K562 (cell line): ENCODE results near the gene CS. TPM values are rescaled to one million over a fixed set of nuclear protein-coding genes. Genes with fewer than 3 reads are reported as not detected.
A peak's percentile ranks its signal among the peaks of the same experiment; 100 is the strongest.

Experiments
- ATAC-seq: fragments of 200-7000 bp; cut with Tn5 transposase; 3 replicates; pipeline ENCODE4 v1.9.1; 2020; ENCODE audit warnings: moderate library complexity
- BruUV-seq: library from RNA; stranded (reverse); fragments of 400-500 nt; replicated peaks from 2 replicates; lab custom pipeline; 2021; lab: Mats Ljungman, UMichigan
- CTCF ChIA-PET: fragments of 300-600 bp; formaldehyde crosslinking; extraction: SDS; loops from one replicate; lab custom pipeline; 2021; ENCODE audit warnings: low intra/inter-chr PET ratio; lab: Yijun Ruan, JAX
- POLR2A ChIA-PET: fragments of 300-600, 350-650 bp; sonication (Branson Sonifier 250); formaldehyde crosslinking; extraction: SDS; loops from one replicate; lab custom pipeline; 2021; ENCODE audit warnings: antibody characterized with exemption, inconsistent platforms; lab: Yijun Ruan, JAX
- DNase-seq, 4 experiments: peaks; one replicate each; pipeline versions ENCODE4 v3.0.0 to v3.0.0-alpha.2; 2011 to 2018; ENCODE audit warnings: low spot score in 3 of 4, mixed read lengths in 3 of 4; ENCODE audit errors: extremely low read depth in 1 of 4
- FAIRE-seq: peaks from 2 replicates; lab custom pipeline; 2011; peaks lifted over from hg19 to GRCh38; lab: Jason Lieb, UNC
- H2AFZ ChIP-seq: 2 replicates; pipeline ENCODE4 v1.6.0; 2011; ENCODE audit warnings: low read depth, low read length, control low read depth, inconsistent platforms
- H3K27ac ChIP-seq: fragments of 200-600 bp; 3 replicates; pipeline ENCODE4 v1.8.0; 2011; ENCODE audit warnings: low read depth, mild to moderate bottlenecking, control low read depth, inconsistent platforms, low read length, moderate library complexity, mixed read lengths; ENCODE audit errors: extremely low read depth
- H3K27me3 ChIP-seq, 2 experiments: fragments of 300-600 bp in 1 of 2; 2 replicates in 1 of 2; 3 replicates in 1 of 2; pipeline versions ENCODE4 v1.6.0 to v1.8.0; 2011; ENCODE audit warnings: inconsistent platforms in 2 of 2, low read length in 2 of 2, mild to moderate bottlenecking in 1 of 2, mixed read lengths in 1 of 2, moderate library complexity in 1 of 2; ENCODE audit not compliant: control insufficient read depth in 2 of 2, insufficient read depth in 2 of 2
- H3K36me3 ChIP-seq: fragments of 300-600 bp; 3 replicates; pipeline ENCODE4 v1.8.0; 2011; ENCODE audit warnings: mild to moderate bottlenecking, low read length, inconsistent platforms; ENCODE audit not compliant: control insufficient read depth, insufficient read depth
- H3K4me1 ChIP-seq, 2 experiments: fragments of 200-600 bp in 1 of 2; replicated peaks in 1 of 2; 2 replicates in 1 of 2; 3 replicates in 1 of 2; pipeline versions ENCODE4 v1.5.1 to v1.8.0; 2011; ENCODE audit warnings: inconsistent platforms in 2 of 2, low read length in 2 of 2, mild to moderate bottlenecking in 1 of 2, mixed read lengths in 1 of 2, moderate library complexity in 1 of 2; ENCODE audit not compliant: control insufficient read depth in 2 of 2, insufficient read depth in 2 of 2
- H3K4me2 ChIP-seq: 2 replicates; pipeline ENCODE4 v1.6.1; 2011; ENCODE audit warnings: low read length, control low read depth, inconsistent platforms, mixed read lengths; ENCODE audit not compliant: insufficient read depth
- H3K4me3 ChIP-seq: fragments of 200-600 bp; sonication (generic), shearing (Covaris generic); 2 replicates; pipeline ENCODE4 v1.5.1; 2016; ENCODE audit warnings: control low read depth, inconsistent platforms
- H3K79me2 ChIP-seq: fragments of 200-600 bp; 3 replicates; pipeline ENCODE4 v1.8.0; 2011; ENCODE audit warnings: low read length, inconsistent platforms; ENCODE audit not compliant: control insufficient read depth, insufficient read depth
- H3K9ac ChIP-seq, 2 experiments: 2 replicates each; pipeline versions ENCODE4 v1.6.0 to v1.6.1; 2011; ENCODE audit warnings: low read depth in 2 of 2, low read length in 2 of 2, control low read depth in 1 of 2, inconsistent platforms in 1 of 2, mild to moderate bottlenecking in 1 of 2, mixed read lengths in 1 of 2; ENCODE audit not compliant: insufficient read depth in 1 of 2
- H3K9me1 ChIP-seq: one replicate; pipeline ENCODE4 v1.6.0; 2011; ENCODE audit warnings: inconsistent platforms, mild to moderate bottlenecking, low read length, moderate library complexity; ENCODE audit not compliant: control insufficient read depth, insufficient read depth
- H3K9me3 ChIP-seq: replicated peaks from 2 replicates; pipeline ENCODE4 v1.5.1; 2011; ENCODE audit warnings: low read depth, low read length, inconsistent platforms; ENCODE audit not compliant: control insufficient read depth, insufficient read depth
- H4K20me1 ChIP-seq: replicated peaks from 2 replicates; pipeline ENCODE4 v1.6.1; 2011; ENCODE audit warnings: low read length, inconsistent platforms, mixed read lengths; ENCODE audit not compliant: control insufficient read depth, insufficient read depth
- FOSL1 ChIP-seq: fragments of 200-800 bp; sonication (Bioruptor generic); conservative IDR thresholded peaks from 2 replicates; pipeline ENCODE4 v1.6.1; 2016; ENCODE audit warnings: missing genetic modification characterization, missing compliant biosample characterization
- NFIC ChIP-seq: fragments of 450-650 bp; IDR thresholded peaks from 2 replicates; pipeline ENCODE4 v1.6.1; 2017; ENCODE audit warnings: mild to moderate bottlenecking, inconsistent platforms
- NFIX ChIP-seq: fragments of 250-450 bp; sonication (Bioruptor Pico); IDR thresholded peaks from 2 replicates; pipeline ENCODE4 v1.4.0; 2020; ENCODE audit warnings: low read depth, mild to moderate bottlenecking, moderate library complexity
- NR1H2 ChIP-seq: sonication (generic); formaldehyde crosslinking; IDR thresholded peaks from 2 replicates; pipeline ENCODE4 v1.4.0; 2020; ENCODE audit warnings: mild to moderate bottlenecking, missing genetic modification reagents
- SMARCE1 ChIP-seq: fragments of 450-650 bp; IDR thresholded peaks from 2 replicates; pipeline ENCODE4 v1.7.1; 2016; ENCODE audit warnings: mild to moderate bottlenecking
- YBX1 ChIP-seq: fragments of 450-650 bp; IDR thresholded peaks from 2 replicates; pipeline ENCODE4 v1.7.1; 2016; ENCODE audit warnings: mild to moderate bottlenecking
- ZFP1 ChIP-seq: fragments of 450-650 bp; formaldehyde crosslinking; IDR thresholded peaks from 2 replicates; pipeline ENCODE4 v1.4.0; 2020; ENCODE audit warnings: mild to moderate bottlenecking, mixed read lengths
- ZNF445 ChIP-seq: fragments of 250-450 bp; sonication (Bioruptor Pico); IDR thresholded peaks from 2 replicates; pipeline ENCODE4 v1.4.0; 2020; ENCODE audit warnings: low read depth, mild to moderate bottlenecking, moderate library complexity
- WGBS: fragments of 100-300 bp; shearing (Covaris generic); methylation state at CpG from one replicate; pipeline ENCODE4 v1.1.6; 2016; ENCODE audit warnings: low coverage, mixed read lengths; ENCODE audit not compliant: insufficient coverage; ENCODE audit errors: missing lambda C conversion rate; 5-methylcytosine and 5-hydroxymethylcytosine counted together
- in situ Hi-C: fragments of 300-500 bp; cut with MboI; formaldehyde crosslinking; loops from 4 replicates; pipeline ENCODE4 v1.15.0; 2018; ENCODE audit warnings: inconsistent platforms, mixed read lengths
- intact Hi-C: fragments of 100-400 bp; cut with micrococcal nuclease; formaldehyde crosslinking; loops from 2 replicates; pipeline ENCODE4 v1.14.2; 2022
- polyA plus RNA-seq, 8 experiments: library from polyadenylated mRNA; depleted of rRNA in 4 of 8; stranded (reverse) in 5 of 8; unstranded in 3 of 8; fragments of >200 nt; fragmentation: Nextera tagmentation in 2 of 8; fragmentation: Illumina TruSeq in 1 of 8; extraction: Ambion mirVana in 2 of 8; extraction: Trizol in 1 of 8; gene quantifications; 2 replicates each; pipeline versions ENCODE4 v1.2.1 to v1.2.3, GENCODE V29; 2011 to 2014; ENCODE audit warnings: inconsistent platforms in 1 of 8, missing spikeins in 1 of 8
- total RNA-seq, 7 experiments: library from RNA; depleted of rRNA in 6 of 7; stranded (reverse); fragments of >200 nt in 6 of 7; fragmentation: Illumina TruSeq in 2 of 7; extraction: Trizol in 2 of 7; gene quantifications; 2 replicates each; pipeline versions ENCODE4 v1.2.1 to v1.2.3, GENCODE V29; 2011 to 2021; ENCODE audit warnings: low replicate concordance in 1 of 7
- TF ChIP-seq, protein P1 (sequence below): fragments of 250-450 bp; sonication (Bioruptor Pico); IDR thresholded peaks from 2 replicates; pipeline ENCODE4 v1.4.0; 2020; ENCODE audit warnings: mild to moderate bottlenecking
- TF ChIP-seq, protein P2 (sequence below): fragments of 200-800 bp; sonication (Bioruptor generic); IDR thresholded peaks from 2 replicates; pipeline ENCODE4 v1.6.1; 2016; ENCODE audit warnings: missing genetic modification characterization, missing compliant biosample characterization

The CS gene
- total and polyA plus RNA-seq, 9 of the 15 experiments (the other 6 are each of a cell fraction or from before 2014, with no cell fraction given) = 99.9 to 390 (median 149) TPM

GRCh38 chr12:56326533-56326932, 26.4 kb upstream of the CS start:
- no peak overlapping the region for H3K27ac ChIP-seq
- H3K9me3 ChIP-seq = no peaks in the 10 kb centered on the region
- TF ChIP-seq SMARCE1 (no peak), NFIX (CRISPR knock-in tag) (peak; percentile 60), NFIC (peak; percentile 93)
- DNase-seq (no peak), ATAC-seq (no peak), FAIRE-seq (no peak)
- no TSS peak for BruUV-seq
- H3K4me3 ChIP-seq = no peak overlapping the region
- POLR2A ChIA-PET = interaction anchor here (0.7 to 0.9 kb wide), 2 partner anchors 10 to 487 kb away, joined by 3 to 4 read pairs; no protein-coding TSS in a partner anchor
- intact Hi-C loops = no loop called here
- no peak overlapping the region for H3K4me2 ChIP-seq
- peaks cover 59% of the 10 kb centered on the region for H3K36me3 ChIP-seq
- H3K27me3 ChIP-seq = no peaks in the 10 kb centered on the region
- CTCF ChIA-PET = no interaction called here
- H3K79me2 ChIP-seq = no peaks in the 10 kb centered on the region
- H4K20me1 ChIP-seq = no peaks in the 10 kb centered on the region
- H3K9me1 ChIP-seq = no peaks in the 10 kb centered on the region
- H3K9ac ChIP-seq = peak overlapping the region in 1 of 2 experiments; percentile 31; a peak in 1 of 4 replicates
- 78% methylated on average over 6 of the region's 6 CpGs for WGBS
- in situ Hi-C loops = no loop called here
- H2AFZ ChIP-seq = no peak overlapping the region
- H3K4me1 ChIP-seq = peaks cover 10 to 15% of the 10 kb centered on the region in 2 experiments; a peak in 3 of 5 replicates

DNA sequence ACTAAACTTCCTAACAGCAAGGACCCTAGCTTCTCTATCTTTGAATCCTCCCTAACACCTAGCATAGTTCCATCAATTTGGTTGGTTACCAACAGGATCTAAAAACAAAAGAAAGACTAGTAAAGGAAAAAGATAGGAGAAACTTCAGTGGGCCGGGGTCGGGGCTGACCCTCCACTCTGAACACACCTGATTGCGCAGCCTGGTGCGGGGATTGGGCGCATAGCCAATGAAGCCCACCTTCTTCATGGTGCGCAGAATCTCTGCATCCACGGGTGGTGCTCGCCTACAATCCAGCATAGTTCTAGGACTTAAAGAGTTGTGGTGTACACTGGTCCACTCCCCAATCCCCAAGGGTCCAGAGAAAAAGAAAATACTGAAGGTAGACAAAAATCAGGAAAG, 26.0 kb upstream of the CS start:
- ATAC-seq (no peak), DNase-seq (no peak), FAIRE-seq (no peak)
- H3K9ac ChIP-seq = no peak overlapping the region
- WGBS = 88% methylated on average over 8 of the region's 8 CpGs
- H3K4me2 ChIP-seq = no peak overlapping the region
- H3K79me2 ChIP-seq = no peaks in the 10 kb centered on the region
- no peak overlapping the region for H3K4me3 ChIP-seq
- ChIA-PET CTCF (no interaction called here), POLR2A (interaction anchor here (0.8 to 0.9 kb wide), 2 partner anchors 9 to 13 kb away, joined by 4 read pairs; partner anchors contain the start of gene IL23A)
- intact Hi-C loops = no loop called here
- no peaks in the 10 kb centered on the region for H3K27me3 ChIP-seq
- H3K4me1 ChIP-seq = peaks cover 10 to 15% of the 10 kb centered on the region in 2 experiments; a peak in 3 of 5 replicates
- H3K27ac ChIP-seq = no peak overlapping the region
- H4K20me1 ChIP-seq = no peaks in the 10 kb centered on the region
- no TSS peak for BruUV-seq
- no peaks in the 10 kb centered on the region for H3K9me1 ChIP-seq
- no peaks in the 10 kb centered on the region for H3K9me3 ChIP-seq
- peaks cover 56% of the 10 kb centered on the region for H3K36me3 ChIP-seq
- in situ Hi-C loops = no loop called here
- no peak overlapping the region for H2AFZ ChIP-seq
- TF ChIP-seq ZNF445 (CRISPR knock-in tag) (no peak), YBX1 (no peak), ZFP1 (no peak), FOSL1 (tag) (no peak), NR1H2 (CRISPR knock-in tag) (no peak)
- TF ChIP-seq, protein P1, sequence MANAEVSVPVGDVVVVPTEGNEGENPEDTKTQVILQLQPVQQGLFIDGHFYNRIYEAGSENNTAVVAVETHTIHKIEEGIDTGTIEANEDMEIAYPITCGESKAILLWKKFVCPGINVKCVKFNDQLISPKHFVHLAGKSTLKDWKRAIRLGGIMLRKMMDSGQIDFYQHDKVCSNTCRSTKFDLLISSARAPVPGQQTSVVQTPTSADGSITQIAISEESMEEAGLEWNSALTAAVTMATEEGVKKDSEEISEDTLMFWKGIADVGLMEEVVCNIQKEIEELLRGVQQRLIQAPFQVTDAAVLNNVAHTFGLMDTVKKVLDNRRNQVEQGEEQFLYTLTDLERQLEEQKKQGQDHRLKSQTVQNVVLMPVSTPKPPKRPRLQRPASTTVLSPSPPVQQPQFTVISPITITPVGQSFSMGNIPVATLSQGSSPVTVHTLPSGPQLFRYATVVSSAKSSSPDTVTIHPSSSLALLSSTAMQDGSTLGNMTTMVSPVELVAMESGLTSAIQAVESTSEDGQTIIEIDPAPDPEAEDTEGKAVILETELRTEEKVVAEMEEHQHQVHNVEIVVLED (CRISPR knock-in tag) = no peak
- TF ChIP-seq, protein P2, sequence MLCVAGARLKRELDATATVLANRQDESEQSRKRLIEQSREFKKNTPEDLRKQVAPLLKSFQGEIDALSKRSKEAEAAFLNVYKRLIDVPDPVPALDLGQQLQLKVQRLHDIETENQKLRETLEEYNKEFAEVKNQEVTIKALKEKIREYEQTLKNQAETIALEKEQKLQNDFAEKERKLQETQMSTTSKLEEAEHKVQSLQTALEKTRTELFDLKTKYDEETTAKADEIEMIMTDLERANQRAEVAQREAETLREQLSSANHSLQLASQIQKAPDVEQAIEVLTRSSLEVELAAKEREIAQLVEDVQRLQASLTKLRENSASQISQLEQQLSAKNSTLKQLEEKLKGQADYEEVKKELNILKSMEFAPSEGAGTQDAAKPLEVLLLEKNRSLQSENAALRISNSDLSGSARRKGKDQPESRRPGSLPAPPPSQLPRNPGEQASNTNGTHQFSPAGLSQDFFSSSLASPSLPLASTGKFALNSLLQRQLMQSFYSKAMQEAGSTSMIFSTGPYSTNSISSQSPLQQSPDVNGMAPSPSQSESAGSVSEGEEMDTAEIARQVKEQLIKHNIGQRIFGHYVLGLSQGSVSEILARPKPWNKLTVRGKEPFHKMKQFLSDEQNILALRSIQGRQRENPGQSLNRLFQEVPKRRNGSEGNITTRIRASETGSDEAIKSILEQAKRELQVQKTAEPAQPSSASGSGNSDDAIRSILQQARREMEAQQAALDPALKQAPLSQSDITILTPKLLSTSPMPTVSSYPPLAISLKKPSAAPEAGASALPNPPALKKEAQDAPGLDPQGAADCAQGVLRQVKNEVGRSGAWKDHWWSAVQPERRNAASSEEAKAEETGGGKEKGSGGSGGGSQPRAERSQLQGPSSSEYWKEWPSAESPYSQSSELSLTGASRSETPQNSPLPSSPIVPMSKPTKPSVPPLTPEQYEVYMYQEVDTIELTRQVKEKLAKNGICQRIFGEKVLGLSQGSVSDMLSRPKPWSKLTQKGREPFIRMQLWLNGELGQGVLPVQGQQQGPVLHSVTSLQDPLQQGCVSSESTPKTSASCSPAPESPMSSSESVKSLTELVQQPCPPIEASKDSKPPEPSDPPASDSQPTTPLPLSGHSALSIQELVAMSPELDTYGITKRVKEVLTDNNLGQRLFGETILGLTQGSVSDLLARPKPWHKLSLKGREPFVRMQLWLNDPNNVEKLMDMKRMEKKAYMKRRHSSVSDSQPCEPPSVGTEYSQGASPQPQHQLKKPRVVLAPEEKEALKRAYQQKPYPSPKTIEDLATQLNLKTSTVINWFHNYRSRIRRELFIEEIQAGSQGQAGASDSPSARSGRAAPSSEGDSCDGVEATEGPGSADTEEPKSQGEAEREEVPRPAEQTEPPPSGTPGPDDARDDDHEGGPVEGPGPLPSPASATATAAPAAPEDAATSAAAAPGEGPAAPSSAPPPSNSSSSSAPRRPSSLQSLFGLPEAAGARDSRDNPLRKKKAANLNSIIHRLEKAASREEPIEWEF (CRISPR knock-in tag) = no peak
